ENCODE results near the gene DYNLL1.
A peak's percentile ranks its signal among the peaks of the same experiment; 100 is the strongest.

DYNLL1 gene

DNA sequence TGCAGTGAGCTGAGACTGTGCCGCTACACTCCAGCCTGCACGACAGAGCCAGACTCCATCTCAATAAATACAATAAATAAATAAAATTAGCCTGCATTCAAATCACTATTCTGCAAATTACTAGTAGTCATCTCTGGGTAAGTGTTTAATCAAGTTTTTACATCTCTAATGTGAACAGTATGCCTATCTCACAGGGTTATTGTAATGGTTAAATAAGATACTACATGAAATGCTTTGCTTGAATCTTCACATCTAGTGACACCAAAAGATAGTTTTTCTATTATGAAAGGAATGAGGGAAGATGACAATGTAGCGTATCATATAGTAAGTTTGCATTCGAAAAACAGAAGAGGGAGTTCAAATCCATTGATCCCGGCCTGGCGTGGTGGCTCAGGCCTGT, 28.5 kb upstream of the DYNLL1 start:
- peaks cover 8% of the 10 kb centered on the region; the same call in 1 of the 2 replicates for H3K4me1 ChIP-seq (ENCODE audit: low read length)
- H3K9ac ChIP-seq (ENCODE audit: low read length), result no peak overlapping the region
- H3K36me3 ChIP-seq (replicated peaks; ENCODE audit: low read depth, low read length), result peaks cover 45% of the 10 kb centered on the region
- peaks cover 43% of the 10 kb centered on the region for H4K20me1 ChIP-seq (ENCODE audit: insufficient read depth, low read length)
- TF ChIP-seq, protein P1, sequence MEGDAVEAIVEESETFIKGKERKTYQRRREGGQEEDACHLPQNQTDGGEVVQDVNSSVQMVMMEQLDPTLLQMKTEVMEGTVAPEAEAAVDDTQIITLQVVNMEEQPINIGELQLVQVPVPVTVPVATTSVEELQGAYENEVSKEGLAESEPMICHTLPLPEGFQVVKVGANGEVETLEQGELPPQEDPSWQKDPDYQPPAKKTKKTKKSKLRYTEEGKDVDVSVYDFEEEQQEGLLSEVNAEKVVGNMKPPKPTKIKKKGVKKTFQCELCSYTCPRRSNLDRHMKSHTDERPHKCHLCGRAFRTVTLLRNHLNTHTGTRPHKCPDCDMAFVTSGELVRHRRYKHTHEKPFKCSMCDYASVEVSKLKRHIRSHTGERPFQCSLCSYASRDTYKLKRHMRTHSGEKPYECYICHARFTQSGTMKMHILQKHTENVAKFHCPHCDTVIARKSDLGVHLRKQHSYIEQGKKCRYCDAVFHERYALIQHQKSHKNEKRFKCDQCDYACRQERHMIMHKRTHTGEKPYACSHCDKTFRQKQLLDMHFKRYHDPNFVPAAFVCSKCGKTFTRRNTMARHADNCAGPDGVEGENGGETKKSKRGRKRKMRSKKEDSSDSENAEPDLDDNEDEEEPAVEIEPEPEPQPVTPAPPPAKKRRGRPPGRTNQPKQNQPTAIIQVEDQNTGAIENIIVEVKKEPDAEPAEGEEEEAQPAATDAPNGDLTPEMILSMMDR (IDR thresholded peaks at IDR 0.05; ENCODE audit: low read depth, low read length), result no peak
- TF ChIP-seq EZH2phosphoT487 (IDR thresholded peaks at IDR 0.05; ENCODE audit: low read depth), result no peak
- H3K79me2 ChIP-seq (ENCODE audit: low read length), result peaks cover 74% of the 10 kb centered on the region
- no peak overlapping the region for H2AFZ ChIP-seq (ENCODE audit: low read depth, low read length)
- no peaks in the 10 kb centered on the region for H3K9me3 ChIP-seq (ENCODE audit: insufficient read depth, low read length)
- H3K27ac ChIP-seq (ENCODE audit: low read length), result no peak overlapping the region
- no peak overlapping the region for H3K4me3 ChIP-seq (ENCODE audit: low read length)
- peak overlapping the region; percentile 68; the same call in 1 of the 2 replicates for H3K4me2 ChIP-seq (ENCODE audit: low read length)
- no peaks in the 10 kb centered on the region for H3K27me3 ChIP-seq (ENCODE audit: low read depth, low read length)

DNA sequence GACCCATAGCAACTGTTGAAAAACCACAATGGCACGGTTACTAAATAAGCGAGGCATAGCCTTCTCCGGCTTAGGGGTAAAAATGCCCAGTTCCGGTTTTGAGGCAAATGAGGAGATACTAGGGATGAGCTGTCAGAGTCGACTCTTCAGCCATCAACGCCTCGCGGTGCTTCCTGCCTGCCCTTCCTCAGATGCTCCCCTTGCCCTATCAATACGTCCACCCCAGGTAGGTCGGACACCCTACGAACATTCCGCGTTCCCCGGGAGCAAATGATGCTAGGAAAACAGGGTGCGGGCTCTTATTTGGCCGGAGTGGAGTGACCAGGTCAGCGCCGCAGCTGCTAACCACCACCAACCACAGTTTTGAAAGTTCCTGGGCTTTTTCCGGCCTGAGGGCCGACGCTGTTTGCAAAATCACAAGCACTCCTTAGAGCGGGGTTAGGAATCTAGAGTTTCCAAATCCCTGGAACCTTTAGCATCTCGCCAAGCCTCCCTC, 27.5 kb upstream of the DYNLL1 start:
- peaks cover 38% of the 10 kb centered on the region for H3K36me3 ChIP-seq (replicated peaks; ENCODE audit: low read depth, low read length)
- peak overlapping the region; percentile 72 for H3K27ac ChIP-seq (ENCODE audit: low read length)
- no peak overlapping the region for H2AFZ ChIP-seq (ENCODE audit: low read depth, low read length)
- peaks cover 67% of the 10 kb centered on the region for H3K79me2 ChIP-seq (ENCODE audit: low read length)
- H4K20me1 ChIP-seq (ENCODE audit: insufficient read depth, low read length), result peaks cover 41% of the 10 kb centered on the region
- no peak for TF ChIP-seq EZH2phosphoT487 (IDR thresholded peaks at IDR 0.05; ENCODE audit: low read depth)
- TF ChIP-seq, protein P1 (IDR thresholded peaks at IDR 0.05; ENCODE audit: low read depth, low read length), result no peak
- H3K4me2 ChIP-seq (ENCODE audit: low read length), result peak overlapping the region; percentile 68
- H3K27me3 ChIP-seq (ENCODE audit: low read depth, low read length), result no peaks in the 10 kb centered on the region
- H3K9ac ChIP-seq (ENCODE audit: low read length), result peak overlapping the region; percentile 82
- H3K4me1 ChIP-seq (ENCODE audit: low read length), result peaks cover 8% of the 10 kb centered on the region; the same call in 1 of the 2 replicates
- H3K9me3 ChIP-seq (ENCODE audit: insufficient read depth, low read length), result no peaks in the 10 kb centered on the region
- H3K4me3 ChIP-seq (ENCODE audit: low read length), result peak overlapping the region; percentile 89

DNA sequence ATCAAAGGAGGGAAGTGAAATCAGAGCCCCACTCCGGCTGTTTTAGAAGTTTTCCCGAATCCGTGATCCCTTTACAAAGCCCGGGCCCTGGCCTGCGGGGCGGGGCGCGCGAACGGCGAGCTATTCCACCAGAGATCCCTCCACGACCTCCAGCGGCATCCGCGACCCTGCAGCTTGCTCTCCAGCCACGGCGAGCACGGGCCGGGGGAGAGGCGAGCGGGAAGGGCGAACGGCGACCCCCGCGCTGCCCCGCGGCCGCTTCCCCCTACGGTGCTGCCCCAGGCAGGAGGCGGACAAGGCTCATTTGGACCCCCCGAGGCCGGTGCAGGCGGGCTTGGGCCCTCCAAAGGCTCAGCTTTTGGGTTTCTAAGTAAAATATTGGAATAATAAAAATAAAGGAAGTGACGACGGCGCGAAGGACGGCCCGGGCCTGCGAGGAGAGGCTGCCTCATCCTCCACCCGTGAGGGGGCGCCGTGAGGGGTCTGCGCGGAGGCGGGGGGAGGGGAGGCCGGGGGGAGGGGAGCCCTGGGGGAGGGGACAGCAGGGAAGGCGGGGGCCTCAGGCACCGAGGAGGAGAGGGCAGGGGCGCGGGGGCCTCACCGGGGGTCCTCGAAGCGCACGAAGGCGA, 27.0 kb upstream of the DYNLL1 start:
- TF ChIP-seq, protein P1 (IDR thresholded peaks at IDR 0.05; ENCODE audit: low read depth, low read length), result peak; percentile 26; the same call in 1 of the 2 replicates
- TF ChIP-seq EZH2phosphoT487 (IDR thresholded peaks at IDR 0.05; ENCODE audit: low read depth), result no peak
- Histone ChIP-seq H3K9me3 (ENCODE audit: insufficient read depth, low read length) (no peaks in the 10 kb centered on the region), H3K79me2 (ENCODE audit: low read length) (peaks cover 62% of the 10 kb centered on the region), H3K9ac (ENCODE audit: low read length) (peak overlapping the region; percentile 82), H3K36me3 (replicated peaks; ENCODE audit: low read depth, low read length) (peaks cover 32% of the 10 kb centered on the region), H4K20me1 (ENCODE audit: insufficient read depth, low read length) (peaks cover 41% of the 10 kb centered on the region), H3K4me2 (ENCODE audit: low read length) (peak overlapping the region; percentile 68), H3K4me3 (ENCODE audit: low read length) (peak overlapping the region; percentile 89), H3K4me1 (ENCODE audit: low read length) (peaks cover 8% of the 10 kb centered on the region; the same call in 1 of the 2 replicates), H2AFZ (ENCODE audit: low read depth, low read length) (no peak overlapping the region), H3K27ac (ENCODE audit: low read length) (peak overlapping the region; percentile 72), H3K27me3 (ENCODE audit: low read depth, low read length) (no peaks in the 10 kb centered on the region)

DNA sequence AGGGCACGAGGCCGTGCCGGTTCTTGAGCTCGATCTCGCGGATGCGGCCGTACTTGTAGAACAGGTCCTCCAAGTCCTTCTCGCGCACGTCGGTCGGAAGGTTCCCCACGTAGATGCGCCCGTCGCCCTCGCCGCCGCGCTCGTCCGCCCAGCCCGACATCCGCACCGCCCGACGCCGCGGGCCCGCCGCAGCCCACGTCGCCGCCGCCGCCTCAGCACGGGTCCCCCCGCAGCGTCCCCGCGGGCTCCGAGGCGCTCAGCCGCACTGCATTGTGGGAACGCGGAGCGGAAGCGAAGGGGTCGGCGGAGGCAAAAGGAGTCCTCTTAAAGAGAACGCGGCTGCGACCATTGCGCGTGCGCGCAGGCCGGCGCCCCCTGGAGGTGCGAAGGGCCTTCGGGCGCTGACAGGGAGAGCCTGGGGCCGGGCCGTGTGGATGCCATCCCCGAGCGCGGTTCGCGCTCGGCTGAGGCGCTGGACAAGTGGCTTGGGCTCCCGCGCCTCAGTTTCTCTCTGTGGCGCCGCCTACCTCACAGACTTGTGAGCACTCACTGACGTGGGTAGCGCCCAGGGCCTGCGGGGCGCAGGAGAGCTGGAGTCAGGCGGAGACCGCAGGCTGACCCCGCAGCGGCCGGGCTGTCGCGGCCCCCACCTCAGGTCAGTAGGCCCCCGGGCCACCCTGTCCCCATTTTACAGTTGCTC, 26.3 kb upstream of the DYNLL1 start, which contains the start of gene SRSF9:
TSS of gene SRSF9 (minus strand) at position 299 of the 700 bp plus-strand sequence. CDS start at position 160, 139 bp downstream.
- Histone ChIP-seq H3K36me3 (replicated peaks; ENCODE audit: low read depth, low read length) (peaks cover 26% of the 10 kb centered on the region), H3K79me2 (ENCODE audit: low read length) (peaks cover 55% of the 10 kb centered on the region), H3K9me3 (ENCODE audit: insufficient read depth, low read length) (no peaks in the 10 kb centered on the region), H4K20me1 (ENCODE audit: insufficient read depth, low read length) (peaks cover 41% of the 10 kb centered on the region), H3K27me3 (ENCODE audit: low read depth, low read length) (no peaks in the 10 kb centered on the region), H3K4me1 (ENCODE audit: low read length) (peaks cover 10% of the 10 kb centered on the region; the same call in 1 of the 2 replicates), H3K4me3 (ENCODE audit: low read length) (peak within 1 kb of the TSS; percentile 89), H2AFZ (ENCODE audit: low read depth, low read length) (peak within 1 kb of the TSS; percentile 68; the same call in 1 of the 2 replicates), H3K27ac (ENCODE audit: low read length) (peak within 1 kb of the TSS; percentile 72), H3K4me2 (ENCODE audit: low read length) (peak within 1 kb of the TSS; percentile 91), H3K9ac (ENCODE audit: low read length) (peak within 1 kb of the TSS; percentile 82)
- TF ChIP-seq, protein P1 (IDR thresholded peaks at IDR 0.05; ENCODE audit: low read depth, low read length), result peak; percentile 74
- TF ChIP-seq EZH2phosphoT487 (IDR thresholded peaks at IDR 0.05; ENCODE audit: low read depth), result no peak
